HG03342 (cell line): ENCODE data around the gene SEPTIN2.
A peak's percentile ranks its signal among the peaks of the same experiment; 100 is the strongest.
"Not testable (repeated sequence)": the region's sequence is repeated elsewhere in the genome, so short reads cannot be mapped to it uniquely, and the experiment has no call there.

ENCODE experiments used
- ATAC-seq: cut with Tn5 transposase; IDR thresholded peaks from one replicate; pipeline ENCODE4 v1.9.1; 2021; ENCODE audit warnings: mild to moderate bottlenecking, moderate library complexity; ENCODE audit not compliant: unreplicated experiment

SEPTIN2 gene

DNA sequence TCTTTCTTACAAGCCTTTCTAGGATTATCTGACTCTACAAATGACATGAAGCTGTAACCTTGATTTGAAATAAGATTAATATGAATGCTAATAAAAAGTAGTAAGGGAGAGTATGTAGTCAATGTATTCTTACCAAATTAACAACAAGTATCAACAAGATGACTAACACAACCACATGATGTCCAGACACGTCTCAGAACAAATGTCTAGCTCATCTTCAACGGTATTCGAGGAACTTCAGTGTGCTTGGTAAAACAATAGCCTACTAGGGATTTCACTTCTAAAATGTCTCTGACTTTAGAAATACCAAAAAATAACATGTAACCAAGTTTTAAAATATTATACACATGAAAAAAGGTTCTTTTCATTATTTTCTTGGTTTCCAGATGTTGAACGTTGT is 3.6 kb upstream of the SEPTIN2 start:
- ATAC-seq = no peak

DNA sequence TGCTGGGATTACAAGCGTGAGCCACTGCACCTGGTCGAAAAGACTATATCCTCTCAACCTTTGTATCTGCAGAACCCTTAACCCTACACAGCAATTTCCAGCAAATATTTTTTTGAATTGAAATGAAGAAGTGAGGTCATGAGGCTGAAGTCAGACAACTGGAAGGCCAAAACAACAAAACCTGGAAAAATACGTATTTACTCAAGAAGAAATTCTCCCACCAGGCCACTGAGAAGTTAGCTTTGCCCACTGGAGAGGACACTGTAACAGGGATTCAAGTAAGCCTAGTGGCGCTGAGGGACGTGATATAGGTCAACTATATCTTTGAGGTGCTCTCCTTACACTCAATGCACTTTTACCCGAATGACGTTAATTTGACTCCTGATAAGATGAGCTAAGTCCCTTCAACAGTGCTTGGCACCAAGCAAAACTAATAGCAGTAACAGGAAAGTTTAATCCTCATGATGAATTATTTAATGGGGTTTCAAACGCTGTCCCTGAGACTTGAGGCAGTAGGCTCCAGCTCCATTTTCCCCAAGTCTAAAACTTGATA is 2.1 kb upstream of the SEPTIN2 start:
- ATAC-seq = no peak

DNA sequence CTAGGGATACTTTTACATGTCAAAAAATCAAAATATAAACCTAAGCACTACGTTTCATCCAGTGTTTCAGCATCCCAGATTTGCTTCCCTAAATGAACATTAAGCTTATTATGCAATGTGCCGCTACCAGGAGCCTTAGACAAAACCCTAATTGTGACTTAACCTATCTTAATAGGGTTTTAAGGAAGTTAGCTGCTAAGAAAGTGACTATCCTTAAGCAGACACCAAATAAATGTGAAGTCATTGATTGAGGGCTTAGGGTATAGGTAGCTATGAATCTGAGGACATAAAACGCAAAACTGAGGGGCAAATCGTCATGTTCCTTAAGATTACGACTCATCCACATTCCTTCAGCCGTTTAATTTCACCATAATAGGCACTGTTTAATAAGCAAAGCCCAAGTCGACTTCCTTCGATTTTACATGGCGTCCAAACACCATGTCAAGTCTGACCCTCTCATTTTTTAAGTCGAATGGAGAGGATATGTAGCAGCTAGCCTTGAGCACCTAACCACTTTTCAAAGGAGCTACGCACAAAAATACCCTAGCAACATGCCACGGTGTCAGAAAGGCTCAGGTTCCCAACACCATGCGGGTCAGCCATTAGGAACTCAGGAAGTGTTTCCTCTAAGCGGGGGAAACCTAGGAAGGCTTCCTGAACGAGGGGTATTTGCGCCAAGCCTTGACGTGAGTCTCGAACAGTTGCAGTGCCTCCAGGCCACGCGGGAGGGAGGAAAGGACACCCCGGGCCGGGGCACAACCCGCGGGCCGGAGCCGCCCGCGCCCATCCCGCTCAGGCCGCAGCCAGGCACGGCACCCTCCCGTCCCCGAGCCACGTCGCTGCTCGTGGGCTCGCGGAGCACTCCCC is 1.3 kb upstream of the SEPTIN2 start:
- ATAC-seq = no peak

DNA sequence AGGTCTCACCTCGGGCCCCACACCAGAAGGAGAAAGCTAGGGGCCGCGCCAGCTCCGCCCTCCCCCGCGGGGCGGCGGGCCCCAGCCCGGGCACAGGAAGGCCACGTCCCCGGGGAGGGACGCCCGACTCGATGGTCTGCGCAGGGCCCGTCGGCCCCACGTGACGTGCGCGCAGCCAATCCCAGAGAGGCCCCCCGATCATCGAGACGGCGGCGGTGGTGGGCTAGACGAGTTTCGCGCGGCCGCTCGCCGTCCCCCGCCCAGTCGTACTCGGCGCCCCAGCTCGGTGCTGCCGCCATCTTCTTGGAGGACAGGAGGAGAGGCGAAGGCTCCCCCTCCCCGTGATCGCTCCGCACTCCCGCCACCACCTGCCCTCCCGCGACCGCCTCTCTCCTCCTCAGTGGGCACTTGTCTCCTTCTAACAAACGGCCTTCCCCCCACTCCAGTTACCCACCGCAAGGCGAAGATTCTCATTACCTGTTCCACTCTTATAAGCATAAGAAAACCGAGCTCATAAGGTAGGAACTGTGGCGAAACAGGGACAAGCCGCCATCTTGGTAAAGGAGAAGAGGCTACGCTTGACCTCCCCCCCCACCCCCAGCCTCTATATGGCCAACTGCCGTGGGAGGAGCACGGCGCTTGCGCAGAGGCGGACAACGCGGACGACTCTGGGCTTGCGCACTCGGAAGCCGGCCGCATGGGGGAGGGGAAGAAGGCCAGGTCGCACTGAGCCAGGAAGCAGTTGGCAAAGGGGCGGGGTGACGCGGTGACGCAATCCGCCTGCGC is 439 bp upstream of the SEPTIN2 start, which contains the start of gene HDLBP:
TSS of gene HDLBP (minus strand) at position 580 of the 786 bp plus-strand sequence. CDS start 48,803 bp downstream, outside the sequence.
- ATAC-seq = peak; percentile 60

GRCh38 chr2:241316825-241317224 is 1.1 kb downstream of the SEPTIN2 start:
- ATAC-seq = no peak

DNA sequence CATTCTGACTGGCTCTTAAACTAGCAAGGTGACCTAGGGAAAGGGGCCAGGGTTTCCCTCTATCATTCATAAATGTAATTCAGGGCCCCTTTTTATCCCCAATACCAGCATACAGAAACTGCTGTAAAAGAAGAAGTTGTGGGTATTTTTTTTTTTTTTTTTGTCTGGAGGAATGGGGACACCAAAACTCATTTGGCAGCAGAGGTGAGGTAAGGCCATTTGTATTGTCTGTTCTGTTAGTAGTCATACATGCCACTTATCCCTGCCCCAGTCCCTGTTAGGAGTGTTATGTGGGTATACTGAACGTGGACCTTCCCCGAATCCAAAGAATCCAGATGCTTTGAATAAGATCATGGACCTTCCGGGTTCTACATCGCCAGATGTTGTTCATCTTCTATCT is 1.7 kb downstream of the SEPTIN2 start:
- ATAC-seq = no peak

DNA sequence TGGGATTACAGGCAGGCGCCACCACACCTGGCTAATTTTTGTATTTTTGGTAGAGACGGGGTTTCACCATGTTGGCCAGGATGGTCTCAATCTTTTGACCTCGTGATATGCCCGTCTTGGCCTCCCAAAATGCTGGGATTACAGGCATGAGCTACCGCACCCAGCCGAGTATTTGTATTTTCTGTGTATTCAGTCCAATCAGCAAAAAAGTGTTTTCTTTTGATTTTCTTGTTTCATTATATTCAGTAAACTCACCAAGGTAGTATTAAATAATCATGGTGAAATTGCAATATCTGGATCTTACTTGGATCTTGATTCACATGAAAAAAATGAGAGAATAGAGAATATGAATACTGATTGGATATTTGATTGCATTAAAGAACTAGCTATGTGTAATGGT is 3.1 kb downstream of the SEPTIN2 start:
- ATAC-seq = not testable (repeated sequence)

DNA sequence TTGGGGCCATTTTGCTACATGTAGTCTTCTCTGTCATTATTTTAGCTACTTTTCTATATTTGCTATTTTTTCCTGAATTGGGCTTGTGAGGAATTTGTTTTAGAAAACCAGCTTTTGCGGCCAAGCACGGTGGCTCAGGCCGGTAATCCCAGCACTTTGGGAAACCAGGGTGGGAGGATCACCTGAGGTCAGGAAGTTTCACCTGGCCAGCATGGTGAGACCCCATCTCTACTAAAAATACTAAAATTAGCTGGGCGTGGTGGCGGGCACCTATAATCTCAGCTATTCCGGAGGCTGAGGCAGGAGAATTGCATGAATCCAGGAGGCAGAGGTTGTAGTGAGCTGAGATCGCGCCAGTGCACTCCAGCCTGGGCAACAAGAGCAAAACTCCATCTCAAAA is 4.7 kb downstream of the SEPTIN2 start:
- ATAC-seq = no peak

DNA sequence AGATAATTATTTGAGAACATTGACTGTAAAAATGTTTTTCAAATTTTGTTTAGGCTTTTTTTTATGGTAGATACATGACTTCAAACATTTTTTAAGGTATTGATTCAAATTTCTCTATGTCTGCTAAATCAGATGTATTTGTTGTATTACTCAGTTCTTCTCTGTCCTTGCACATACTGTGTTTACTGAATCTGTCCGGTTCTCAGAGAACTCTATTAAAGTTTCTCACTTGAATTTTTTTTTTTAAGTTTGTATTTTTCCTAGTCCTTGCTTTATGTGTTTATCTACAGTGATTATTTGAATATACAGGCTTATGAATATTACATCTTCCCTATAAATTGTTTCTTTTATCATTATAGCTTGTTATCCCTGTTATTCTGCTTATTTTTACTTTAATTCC is 5.3 kb downstream of the SEPTIN2 start:
- no peak for ATAC-seq

DNA sequence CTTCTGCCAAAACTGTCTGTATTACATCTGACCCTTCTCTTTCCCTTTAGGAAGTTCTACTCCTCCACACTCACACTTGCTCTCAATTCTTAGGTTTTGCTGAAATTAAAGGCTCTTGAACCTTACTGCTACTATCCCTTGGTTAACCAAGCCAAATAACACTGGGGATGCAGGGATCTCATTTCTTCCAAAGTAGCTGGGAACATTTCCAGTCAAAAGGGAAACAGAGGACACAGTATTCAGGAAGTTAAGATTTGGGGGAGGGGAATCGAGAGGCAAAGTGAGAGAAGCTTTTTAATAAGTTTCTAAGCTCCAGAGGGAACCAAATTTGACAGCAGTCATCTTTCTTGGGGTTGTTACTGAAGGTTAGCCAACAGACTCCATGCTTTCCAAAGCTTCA is 6.2 kb downstream of the SEPTIN2 start:
- no peak for ATAC-seq

DNA sequence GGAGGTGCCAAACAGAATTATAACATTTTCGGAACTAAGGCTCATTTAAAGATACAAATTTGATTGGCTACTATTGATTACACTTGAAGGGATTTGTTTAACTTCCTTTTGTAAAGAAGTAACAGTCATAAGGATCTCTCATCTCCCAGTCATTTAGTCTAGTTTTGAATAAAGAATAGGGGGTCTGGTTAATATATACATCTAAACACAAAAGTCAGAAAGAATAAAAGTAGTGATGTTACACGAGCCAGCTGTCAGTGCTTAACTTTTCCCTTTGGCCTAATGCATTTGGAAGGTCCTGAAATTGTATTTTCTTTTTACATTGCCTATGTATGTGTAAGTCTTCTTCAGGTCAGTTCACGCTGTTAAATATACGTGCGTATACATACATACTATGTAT is 8.1 kb downstream of the SEPTIN2 start:
- no peak for ATAC-seq

DNA sequence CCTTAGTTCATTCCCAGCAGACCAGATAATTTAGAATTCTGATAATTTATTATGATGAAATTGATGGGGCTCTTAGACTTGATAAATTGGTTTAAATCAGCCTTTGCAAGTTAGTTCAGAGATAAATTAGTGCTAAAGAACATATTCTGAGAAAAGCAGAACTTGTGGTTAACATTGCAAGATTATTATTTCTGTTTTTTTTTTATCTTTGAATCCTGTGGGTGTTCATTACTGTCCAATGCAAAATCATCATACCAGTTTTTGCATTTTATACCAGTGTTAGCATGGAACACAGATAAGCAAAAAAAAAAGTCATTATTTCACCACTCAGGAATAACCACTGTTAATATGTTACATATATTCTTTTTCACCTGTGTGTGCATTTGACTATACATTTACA is 9.1 kb downstream of the SEPTIN2 start:
- ATAC-seq = no peak

- ATAC-seq = no peak
These were observed 9.5 kb downstream of the SEPTIN2 start for GRCh38 chr2:241325257-241325656.

DNA sequence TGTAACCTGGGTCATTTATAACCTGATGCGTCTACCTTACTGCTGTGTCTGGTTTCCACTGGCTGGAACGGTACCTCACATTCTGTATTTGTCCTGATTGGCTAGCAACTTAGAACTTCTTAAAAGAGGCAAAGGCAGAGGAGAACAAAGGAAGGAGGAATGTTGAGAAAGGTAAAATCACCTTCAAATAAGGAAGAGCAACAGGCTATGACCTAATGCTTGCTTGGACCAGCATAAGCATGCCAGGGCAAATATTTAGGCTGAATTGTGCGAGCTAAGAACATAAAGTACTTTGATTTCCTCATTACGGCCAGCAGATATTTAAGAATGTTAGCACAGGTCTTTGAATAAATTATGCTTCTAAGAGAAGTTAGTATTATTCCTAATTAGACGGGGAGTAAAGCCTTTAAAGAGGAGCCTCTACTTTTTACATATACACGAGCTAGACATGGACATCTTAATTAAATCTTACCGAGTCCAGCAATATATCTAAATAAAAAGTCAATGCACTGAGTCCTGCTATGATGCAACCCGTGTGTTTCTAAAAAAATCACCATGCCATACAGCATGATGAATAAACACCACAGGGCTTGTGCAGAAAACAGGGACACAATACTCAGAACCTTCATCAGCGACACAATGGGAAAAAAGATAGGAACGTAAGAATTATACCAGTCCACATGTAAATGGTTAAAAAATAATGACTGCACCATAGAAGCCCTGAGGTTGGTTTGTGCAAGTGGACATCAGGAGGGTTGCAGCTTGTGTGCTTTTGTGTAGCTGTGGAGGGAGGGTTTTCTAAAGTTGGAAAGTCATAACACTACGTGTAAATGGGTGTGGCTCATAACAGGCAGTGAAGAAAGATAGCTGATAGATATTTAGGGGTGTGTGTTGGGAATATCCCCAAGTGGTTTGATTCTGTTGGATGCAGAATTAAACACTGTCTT is 14.2 kb downstream of the SEPTIN2 start:
- no peak for ATAC-seq

DNA sequence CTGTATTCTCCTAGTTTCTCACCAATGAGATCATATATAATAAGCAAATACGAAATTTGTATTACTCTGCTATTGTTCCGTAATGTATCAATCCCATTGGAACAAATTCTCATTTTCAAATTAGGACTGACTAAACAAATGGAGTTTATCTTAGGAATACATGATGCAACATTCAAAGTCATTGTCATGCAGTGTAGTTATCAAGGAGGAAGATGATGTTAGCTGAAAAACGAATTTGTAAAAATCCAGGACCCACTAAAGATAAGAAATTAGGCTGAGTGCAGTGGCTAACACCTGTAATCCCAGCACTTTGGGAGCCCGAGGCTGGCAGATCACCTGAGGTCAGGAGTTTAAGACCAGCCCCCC is 14.9 kb downstream of the SEPTIN2 start:
- no peak for ATAC-seq

DNA sequence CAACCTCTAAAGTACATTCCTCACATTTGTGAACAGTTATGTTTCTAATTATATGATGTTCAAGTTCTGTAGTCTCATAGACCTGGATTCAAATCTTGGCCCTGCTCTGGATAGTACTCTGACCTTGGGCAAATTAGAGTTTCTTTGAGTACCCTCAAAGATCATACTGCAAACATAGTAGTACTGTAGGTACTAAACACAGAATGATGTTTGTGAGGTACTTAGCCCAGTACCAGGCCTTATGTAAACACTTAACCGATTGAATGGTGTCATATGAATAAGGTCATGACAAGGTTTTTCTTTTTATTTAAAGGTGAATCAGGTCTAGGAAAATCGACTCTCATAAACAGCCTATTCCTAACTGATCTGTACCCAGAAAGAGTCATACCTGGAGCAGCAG is 19.1 kb downstream of the SEPTIN2 start:
- no peak for ATAC-seq

- no peak for ATAC-seq
These were observed 24.3 kb downstream of the SEPTIN2 start for GRCh38 chr2:241339839-241340630.

DNA sequence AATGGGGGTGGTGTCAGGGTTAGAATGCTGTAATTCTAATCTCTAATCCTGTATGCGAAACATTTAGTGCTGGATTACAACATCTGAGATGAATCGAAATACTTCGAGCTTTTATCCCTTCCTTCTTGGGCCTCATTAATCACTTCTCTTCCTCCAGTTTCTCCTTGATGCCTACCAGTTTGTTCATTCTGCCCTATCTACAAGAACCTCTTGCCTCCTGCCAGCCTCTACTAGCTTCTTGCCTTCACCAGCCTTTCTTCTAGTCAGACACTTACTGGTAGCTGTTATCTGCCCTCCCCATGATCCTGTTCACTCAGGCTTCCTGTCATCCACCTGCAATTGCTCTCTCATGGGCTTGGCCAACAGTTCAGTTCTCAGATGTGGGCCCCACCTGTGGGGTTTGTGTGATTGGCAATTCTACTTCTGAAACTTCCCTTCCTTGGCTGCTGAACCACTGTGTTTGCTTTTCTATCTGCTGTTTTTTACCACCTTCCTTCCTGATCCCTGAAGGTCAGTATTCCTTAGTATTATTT is 25.0 kb downstream of the SEPTIN2 start:
- no peak for ATAC-seq

GRCh38 chr2:241344925-241345651 is 29.4 kb downstream of the SEPTIN2 start:
- ATAC-seq = no peak
